A673 (cell line): ENCODE results near the gene TXNDC15. TPM values are rescaled to one million over a fixed set of nuclear protein-coding genes. Genes with fewer than 3 reads are reported as not detected.

ENCODE experiments used
- BruUV-seq: library from RNA; stranded (reverse); fragments of 400-500 nt; replicated peaks from 2 replicates; lab custom pipeline; 2021; lab: Mats Ljungman, UMichigan
- CTCF ChIA-PET: fragments of 300-600 bp; sonication (Branson Sonifier 250); formaldehyde crosslinking; loops from one replicate; lab custom pipeline; 2022; ENCODE audit warnings: antibody characterized with exemption; lab: Charles Lee
- POLR2A ChIA-PET: fragments of 300-600 bp; sonication (Branson Sonifier 250); formaldehyde crosslinking; loops from one replicate; lab custom pipeline; 2022; ENCODE audit warnings: antibody characterized with exemption; ENCODE audit not compliant: low non-redundant PET; lab: Charles Lee
- DNase-seq: peaks from one replicate; pipeline ENCODE4 v3.0.0-alpha.2; 2015; ENCODE audit warnings: low spot score
- H3K27ac ChIP-seq: fragments of 200-600 bp; sonication (generic); 2 replicates; pipeline ENCODE4 v1.5.1; 2016; ENCODE audit warnings: mixed run types, low read depth, mild to moderate bottlenecking, mixed read lengths, antibody characterized with exemption, low read length; ENCODE audit not compliant: poor library complexity, severe bottlenecking
- H3K27me3 ChIP-seq: fragments of 200-600 bp; sonication (generic); replicated peaks from 2 replicates; pipeline ENCODE4 v1.6.1; 2017; ENCODE audit warnings: mixed run types, low read depth, mild to moderate bottlenecking, mixed read lengths, antibody characterized with exemption, low read length; ENCODE audit not compliant: insufficient read depth, poor library complexity
- H3K36me3 ChIP-seq: fragments of 200-600 bp; sonication (generic); 2 replicates; pipeline ENCODE4 v1.6.1; 2016; ENCODE audit warnings: mixed run types, mild to moderate bottlenecking, mixed read lengths, antibody characterized with exemption, low read length; ENCODE audit not compliant: insufficient read depth, poor library complexity, severe bottlenecking
- H3K4me1 ChIP-seq: fragments of 200-600 bp; sonication (generic); 2 replicates; pipeline ENCODE4 v1.6.1; 2017; ENCODE audit warnings: mixed run types, mild to moderate bottlenecking, mixed read lengths, antibody characterized with exemption, low read length; ENCODE audit not compliant: insufficient read depth, poor library complexity, severe bottlenecking
- H3K4me3 ChIP-seq: fragments of 200-600 bp; sonication (generic); 2 replicates; pipeline ENCODE4 v1.5.1; 2016; ENCODE audit warnings: low read depth, mixed run types, mild to moderate bottlenecking, mixed read lengths, low read length; ENCODE audit not compliant: poor library complexity, severe bottlenecking
- H3K9me3 ChIP-seq: fragments of 200-600 bp; sonication (generic); 2 replicates; pipeline ENCODE4 v1.6.1; 2016; ENCODE audit warnings: mixed run types, low read depth, mild to moderate bottlenecking, mixed read lengths, antibody characterized with exemption, low read length; ENCODE audit not compliant: poor library complexity, severe bottlenecking
- EZH2 ChIP-seq: fragments of 200-600 bp; sonication (generic); IDR thresholded peaks from 2 replicates; pipeline ENCODE4 v1.6.1; 2017; ENCODE audit warnings: borderline replicate concordance, low read depth, mild to moderate bottlenecking, mixed read lengths, antibody characterized with exemption, low read length; ENCODE audit not compliant: poor library complexity, severe bottlenecking
- intact Hi-C: fragments of 100-400 bp; cut with micrococcal nuclease; formaldehyde crosslinking; loops from one replicate; pipeline ENCODE4 v1.10.0; 2022; ENCODE audit not compliant: unreplicated experiment
- total RNA-seq: library from RNA; stranded (reverse); gene quantifications from 2 replicates; pipeline ENCODE4 v1.2.3, GENCODE V29; 2021
- TF ChIP-seq, protein P1 (sequence below): fragments of 300-800, 200-600 bp; sonication (generic); conservative IDR thresholded peaks from 2 replicates; pipeline ENCODE4 v1.5.1; 2017; ENCODE audit warnings: low read depth, mild to moderate bottlenecking, antibody characterized with exemption, low read length, moderate library complexity, mixed read lengths

Gene TXNDC15
- total RNA-seq, 1 experiment from 2014 or later = 42.0 TPM

DNA sequence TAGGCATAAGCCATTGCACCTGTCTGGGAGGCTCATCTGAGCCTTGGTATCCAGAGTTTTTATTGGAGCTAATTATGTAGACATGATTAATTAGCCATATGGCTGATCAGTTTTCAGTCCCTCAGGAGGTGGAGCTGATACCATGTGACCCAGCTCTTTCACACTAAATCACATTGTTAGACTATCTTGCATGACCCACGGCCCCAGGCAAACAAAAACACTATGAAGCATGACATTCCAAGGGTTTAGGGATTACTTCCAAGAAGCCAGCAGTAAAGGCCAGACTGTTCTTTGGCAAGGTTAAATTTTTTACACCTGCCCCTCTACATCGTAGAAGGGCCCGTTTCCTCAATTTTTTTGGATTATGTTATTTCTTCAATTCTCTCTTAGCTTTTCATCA is 33.4 kb upstream of the TXNDC15 start:
- POLR2A ChIA-PET = no interaction called here

DNA sequence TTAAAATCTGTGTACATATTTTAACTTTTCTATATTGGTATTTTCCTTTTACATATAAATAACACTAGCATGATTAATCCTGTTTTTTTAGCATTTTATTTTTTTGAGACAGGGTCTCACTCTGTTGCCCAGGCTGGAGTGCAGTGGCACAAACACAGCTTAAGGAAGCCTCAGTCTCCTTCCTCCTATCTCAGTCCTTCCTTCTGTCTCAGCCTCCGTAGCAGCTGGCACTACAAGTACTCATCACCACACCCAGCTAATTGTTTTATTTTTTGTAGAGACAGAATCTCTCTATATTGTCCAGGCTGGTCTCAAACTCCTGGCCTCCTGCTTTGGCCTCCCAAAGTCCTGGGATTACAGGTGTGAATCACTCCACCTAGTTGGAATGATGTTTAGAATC is 29.9 kb upstream of the TXNDC15 start:
- POLR2A ChIA-PET = no interaction called here
- Histone ChIP-seq H3K36me3 (peaks cover 9% of the 10 kb centered on the region), H3K9me3 (no peaks in the 10 kb centered on the region), H3K4me3 (no peak overlapping the region), H3K27ac (peak overlapping the region; percentile 8), H3K27me3 (no peaks in the 10 kb centered on the region), H3K4me1 (peaks cover 5% of the 10 kb centered on the region)
- CTCF ChIA-PET = no interaction called here
- intact Hi-C loops = no loop called here
- TF ChIP-seq, protein P1, sequence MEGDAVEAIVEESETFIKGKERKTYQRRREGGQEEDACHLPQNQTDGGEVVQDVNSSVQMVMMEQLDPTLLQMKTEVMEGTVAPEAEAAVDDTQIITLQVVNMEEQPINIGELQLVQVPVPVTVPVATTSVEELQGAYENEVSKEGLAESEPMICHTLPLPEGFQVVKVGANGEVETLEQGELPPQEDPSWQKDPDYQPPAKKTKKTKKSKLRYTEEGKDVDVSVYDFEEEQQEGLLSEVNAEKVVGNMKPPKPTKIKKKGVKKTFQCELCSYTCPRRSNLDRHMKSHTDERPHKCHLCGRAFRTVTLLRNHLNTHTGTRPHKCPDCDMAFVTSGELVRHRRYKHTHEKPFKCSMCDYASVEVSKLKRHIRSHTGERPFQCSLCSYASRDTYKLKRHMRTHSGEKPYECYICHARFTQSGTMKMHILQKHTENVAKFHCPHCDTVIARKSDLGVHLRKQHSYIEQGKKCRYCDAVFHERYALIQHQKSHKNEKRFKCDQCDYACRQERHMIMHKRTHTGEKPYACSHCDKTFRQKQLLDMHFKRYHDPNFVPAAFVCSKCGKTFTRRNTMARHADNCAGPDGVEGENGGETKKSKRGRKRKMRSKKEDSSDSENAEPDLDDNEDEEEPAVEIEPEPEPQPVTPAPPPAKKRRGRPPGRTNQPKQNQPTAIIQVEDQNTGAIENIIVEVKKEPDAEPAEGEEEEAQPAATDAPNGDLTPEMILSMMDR = no peak
- TF ChIP-seq EZH2 = no peak
- no peak for DNase-seq
- BruUV-seq = no TSS peak

More for the DNA sequence above, 33.4 kb upstream of the TXNDC15 start:
- H3K9me3 ChIP-seq = no peaks in the 10 kb centered on the region
- no peaks in the 10 kb centered on the region for H3K4me1 ChIP-seq
- CTCF ChIA-PET = no interaction called here
- no peaks in the 10 kb centered on the region for H3K36me3 ChIP-seq
- H3K27me3 ChIP-seq = no peaks in the 10 kb centered on the region
- DNase-seq = no peak
- no TSS peak for BruUV-seq
- no peak overlapping the region for H3K27ac ChIP-seq
- TF ChIP-seq, protein P1 = no peak
- no peak for TF ChIP-seq EZH2
- intact Hi-C loops = no loop called here
- no peak overlapping the region for H3K4me3 ChIP-seq

DNA sequence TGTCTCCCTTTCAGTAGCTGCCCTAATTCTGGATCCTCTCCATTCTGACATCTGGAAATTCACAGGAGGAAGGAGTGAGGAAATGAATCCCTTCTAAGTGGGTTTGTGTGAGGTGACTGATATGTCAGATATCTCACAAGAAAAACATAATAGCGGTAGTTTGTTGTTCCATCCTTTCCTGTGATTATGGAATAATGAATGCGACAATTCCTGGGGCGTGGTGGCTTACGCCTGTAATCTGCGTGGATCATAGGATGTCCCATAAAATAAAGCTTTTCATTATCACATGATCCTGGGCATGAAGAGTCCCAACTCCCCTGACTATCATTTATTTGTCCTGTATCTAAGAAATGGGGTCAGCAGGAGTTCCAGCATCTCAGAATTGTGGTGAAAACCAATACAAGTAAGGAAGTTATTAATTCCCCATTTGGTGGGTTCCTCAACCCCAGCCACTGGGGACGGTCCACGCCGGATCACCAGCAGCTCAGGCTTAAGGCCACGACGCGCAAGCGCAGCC is 28.8 kb upstream of the TXNDC15 start:
- TF ChIP-seq, protein P1 = no peak
- ChIA-PET CTCF (no interaction called here), POLR2A (interaction anchor here (0.5 to 0.9 kb wide), 3 partner anchors 8 to 94 kb away, joined by 3 to 5 read pairs (median 3); no protein-coding TSS in a partner anchor)
- Histone ChIP-seq H3K9me3 (no peaks in the 10 kb centered on the region), H3K27ac (peak overlapping the region; percentile 98), H3K27me3 (no peaks in the 10 kb centered on the region), H3K4me3 (peak overlapping the region; percentile 93), H3K4me1 (peaks cover 5% of the 10 kb centered on the region), H3K36me3 (peaks cover 13% of the 10 kb centered on the region)
- DNase-seq = no peak
- intact Hi-C loops = no loop called here
- BruUV-seq = no TSS peak
